GM13977 (cell line): ENCODE results near the gene WDR93.

Source experiments
- DNase-seq: peaks from one replicate; pipeline ENCODE4 v3.0.0; 2012; ENCODE audit warnings: low spot score
- CTCF ChIP-seq: IDR thresholded peaks from 2 replicates; pipeline ENCODE4 v1.5.1; 2012; ENCODE audit warnings: mild to moderate bottlenecking, control low read depth; ENCODE audit not compliant: insufficient read depth; ENCODE audit errors: extremely low read depth, missing control alignments
- in situ Hi-C: fragments of 300-500 bp; cut with MboI; formaldehyde crosslinking; loops from one replicate; pipeline ENCODE4 v1.12.0; 2022; ENCODE audit warnings: low sequenced_read_pairs, low pct_unique_long_range_greater_than_20kb, mixed read lengths, inconsistent platforms; ENCODE audit not compliant: unreplicated experiment

Gene WDR93

DNA sequence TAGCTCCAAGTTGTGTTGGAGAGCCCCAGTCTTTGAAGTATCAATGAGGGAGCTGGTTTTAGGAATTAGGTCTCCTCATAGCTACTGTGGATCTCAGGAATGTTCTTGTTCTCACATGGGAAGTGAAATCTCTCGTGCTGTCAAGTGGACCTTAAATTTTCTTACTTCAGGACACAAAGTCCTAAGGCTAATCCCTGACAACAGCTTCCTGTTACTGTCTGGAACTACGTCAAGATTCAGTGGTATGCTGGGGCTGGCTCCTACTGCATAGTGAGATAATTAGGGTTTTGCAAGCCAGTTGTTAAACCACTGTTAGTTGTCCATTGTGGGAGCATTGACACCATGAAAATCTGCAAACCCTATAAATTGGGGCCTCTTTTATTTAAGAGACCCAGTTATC lies 37.6 kb downstream of the WDR93 start:
- in situ Hi-C loops, result no loop called here
- TF ChIP-seq CTCF, result no peak
- DNase-seq, result no peak

GRCh38 chr15:89731275-89731674 lies 40.7 kb downstream of the WDR93 start:
- no peak for DNase-seq
- TF ChIP-seq CTCF, result no peak
- in situ Hi-C loops, result no loop called here

DNA sequence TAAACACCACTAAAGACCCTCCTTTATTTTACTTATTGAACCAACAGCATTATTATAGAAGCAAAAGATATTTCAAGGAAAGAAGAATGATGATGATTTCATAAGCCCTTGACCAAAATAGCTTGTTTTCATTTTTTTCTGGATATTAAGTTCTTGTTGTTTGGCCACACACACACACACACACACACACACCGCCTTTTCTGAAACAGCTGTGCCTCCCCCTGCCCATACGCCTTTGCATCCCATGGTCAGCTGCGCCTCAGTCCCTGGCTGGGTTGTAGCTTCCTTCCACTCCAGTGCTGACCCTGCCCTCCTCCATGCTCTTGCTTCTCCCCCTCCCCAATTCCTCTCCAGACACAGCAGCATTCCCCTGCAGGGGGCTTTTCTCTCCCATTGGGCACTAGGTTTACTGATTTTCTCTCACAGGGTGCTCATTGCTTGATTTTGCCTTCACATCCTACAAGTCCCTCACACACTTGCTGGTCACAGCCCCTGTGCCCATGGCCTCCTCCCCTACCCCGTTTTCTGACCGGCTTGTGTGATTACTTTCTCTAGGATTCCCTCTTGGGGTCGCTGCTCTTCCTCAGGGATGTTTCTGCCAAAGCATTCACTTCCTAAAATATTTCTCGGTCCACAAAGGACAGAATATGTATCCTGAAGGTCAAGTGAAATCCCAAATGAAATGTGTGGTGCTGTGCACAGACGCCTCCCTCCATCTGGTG lies 42.0 kb downstream of the WDR93 start:
- TF ChIP-seq CTCF, result no peak
- no peak for DNase-seq
- in situ Hi-C loops, result no loop called here

DNA sequence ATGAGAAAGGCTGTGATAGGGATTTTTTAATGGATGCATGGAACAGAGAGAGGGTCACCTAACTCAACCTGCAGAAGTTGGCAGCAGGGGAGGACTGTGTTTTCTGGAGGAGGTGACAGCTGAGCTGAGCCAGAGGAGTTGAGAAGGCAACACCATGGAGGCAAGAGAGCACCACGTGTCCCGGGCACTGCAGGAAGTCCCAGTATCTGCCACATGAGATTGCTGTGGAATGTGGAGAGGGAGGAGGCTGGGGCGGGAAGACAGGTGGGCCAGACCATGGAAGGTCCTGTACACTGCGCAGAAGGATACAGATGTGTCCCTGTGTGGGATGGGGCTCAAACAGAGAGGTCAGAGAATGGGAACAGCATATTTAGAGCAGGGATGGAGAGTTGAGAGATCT lies 45.2 kb downstream of the WDR93 start:
- no peak for DNase-seq
- in situ Hi-C loops, result no loop called here
- TF ChIP-seq CTCF, result no peak

DNA sequence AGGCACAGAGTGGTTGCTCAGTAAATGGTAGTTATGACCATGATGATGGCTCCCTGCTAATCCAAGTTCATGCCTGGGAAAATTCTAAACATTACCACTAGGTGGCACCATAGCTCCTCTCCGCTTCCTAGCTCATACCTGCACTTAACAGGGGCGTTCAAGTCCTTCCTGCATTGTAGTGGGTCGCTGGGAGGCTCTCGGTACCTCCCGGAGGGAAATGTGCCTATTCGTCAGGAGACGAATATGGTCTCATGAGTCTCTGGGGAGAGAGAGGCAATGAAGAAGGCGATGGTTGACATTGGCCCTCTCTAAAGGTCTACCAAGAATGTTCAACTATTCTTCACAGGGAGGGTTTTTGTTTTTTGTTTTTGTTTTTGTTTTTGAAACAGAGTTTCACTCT lies 49.5 kb downstream of the WDR93 start:
- in situ Hi-C loops, result no loop called here
- peak; percentile 83 for DNase-seq

GRCh38 chr15:89743011-89743410 lies 52.4 kb downstream of the WDR93 start:
- in situ Hi-C loops, result no loop called here
- TF ChIP-seq CTCF, result no peak
- DNase-seq, result no peak

More for the DNA sequence above, 49.5 kb downstream of the WDR93 start:
- peak; percentile 81 for TF ChIP-seq CTCF
